ENCODE data around the gene PRICKLE2. TPM values are rescaled to one million over a fixed set of nuclear protein-coding genes. Genes with fewer than 3 reads are reported as not detected.
A peak's percentile ranks its signal among the peaks of the same experiment; 100 is the strongest.

PRICKLE2 gene
- total RNA-seq, 1 donor from 2014 or later, result 84.4 TPM

- DNase-seq (ENCODE audit: low read depth) (no peak), FAIRE-seq (no peak)
- H3K4me3 ChIP-seq (ENCODE audit: insufficient read depth, low read depth, low read length), result peak overlapping the region; percentile 70
- peaks cover 50% of the 10 kb centered on the region for H3K4me1 ChIP-seq (ENCODE audit: insufficient read depth, low read length)
- TF ChIP-seq CTCF (IDR thresholded peaks at IDR 0.05; ENCODE audit: insufficient read depth, low read depth, low read length), result no peak
- TF ChIP-seq EZH2 (IDR thresholded peaks at IDR 0.05; ENCODE audit: insufficient read depth, low read length), result no peak
- no peaks in the 10 kb centered on the region for H3K36me3 ChIP-seq (ENCODE audit: insufficient read depth, low read length)
- peak overlapping the region; percentile 74 for H3K4me3 Mint-ChIP-seq (ENCODE audit: unreplicated experiment)
- no peak overlapping the region for H2AFZ ChIP-seq (ENCODE audit: low read depth, low read length)
- peaks cover 12% of the 10 kb centered on the region for H3K36me3 Mint-ChIP-seq (ENCODE audit: low read depth, unreplicated experiment)
- no peak overlapping the region for H3K27ac ChIP-seq (ENCODE audit: low read depth, low read length)
- peaks cover 22% of the 10 kb centered on the region for H4K20me1 ChIP-seq (ENCODE audit: insufficient read depth, low read length)
- no peaks in the 10 kb centered on the region for H3K27me3 ChIP-seq (ENCODE audit: insufficient read depth, low read length)
- H3K9me3 Mint-ChIP-seq (ENCODE audit: unreplicated experiment), result no peaks in the 10 kb centered on the region
- no peaks in the 10 kb centered on the region for H3K27me3 Mint-ChIP-seq (ENCODE audit: low read depth, unreplicated experiment)
- peak overlapping the region; percentile 93 for H3K4me2 ChIP-seq (ENCODE audit: low read length)
- peak overlapping the region; percentile 16 for H3K27ac Mint-ChIP-seq (ENCODE audit: unreplicated experiment)
- H3K9ac ChIP-seq (ENCODE audit: low read length), result peak overlapping the region; percentile 96
- peaks cover 100% of the 10 kb centered on the region for H3K79me2 ChIP-seq (ENCODE audit: insufficient read depth, low read length)
- H3K9me3 ChIP-seq (ENCODE audit: insufficient read depth, low read depth, low read length), result no peaks in the 10 kb centered on the region
- peaks cover 80% of the 10 kb centered on the region for H3K4me1 Mint-ChIP-seq (ENCODE audit: low read depth, unreplicated experiment)
These were observed 2.7 kb downstream of the PRICKLE2 start for GRCh38 chr3:64222501-64223111.

- no peaks in the 10 kb centered on the region for H3K9me3 Mint-ChIP-seq (ENCODE audit: unreplicated experiment)
- H3K4me1 Mint-ChIP-seq (ENCODE audit: low read depth, unreplicated experiment), result peaks cover 78% of the 10 kb centered on the region
- H3K36me3 Mint-ChIP-seq (ENCODE audit: low read depth, unreplicated experiment), result peaks cover 9% of the 10 kb centered on the region
- Histone ChIP-seq H3K4me2 (ENCODE audit: low read length) (peak overlapping the region; percentile 93), H3K79me2 (ENCODE audit: insufficient read depth, low read length) (peaks cover 100% of the 10 kb centered on the region), H3K27ac (ENCODE audit: low read depth, low read length) (peak overlapping the region; percentile 52), H3K9me3 (ENCODE audit: insufficient read depth, low read depth, low read length) (no peaks in the 10 kb centered on the region), H3K9ac (ENCODE audit: low read length) (peak overlapping the region; percentile 96), H4K20me1 (ENCODE audit: insufficient read depth, low read length) (peaks cover 29% of the 10 kb centered on the region), H3K36me3 (ENCODE audit: insufficient read depth, low read length) (no peaks in the 10 kb centered on the region), H3K4me1 (ENCODE audit: insufficient read depth, low read length) (peaks cover 55% of the 10 kb centered on the region), H3K27me3 (ENCODE audit: insufficient read depth, low read length) (no peaks in the 10 kb centered on the region), H3K4me3 (ENCODE audit: insufficient read depth, low read depth, low read length) (no peak overlapping the region), H2AFZ (ENCODE audit: low read depth, low read length) (no peak overlapping the region)
- peak overlapping the region; percentile 16 for H3K27ac Mint-ChIP-seq (ENCODE audit: unreplicated experiment)
- TF ChIP-seq EZH2 (IDR thresholded peaks at IDR 0.05; ENCODE audit: insufficient read depth, low read length) (no peak), CTCF (IDR thresholded peaks at IDR 0.05; ENCODE audit: insufficient read depth, low read depth, low read length) (peak; percentile 15)
- DNase-seq (ENCODE audit: low read depth) (no peak), FAIRE-seq (peak; percentile 32)
- H3K27me3 Mint-ChIP-seq (ENCODE audit: low read depth, unreplicated experiment), result no peaks in the 10 kb centered on the region
- H3K4me3 Mint-ChIP-seq (ENCODE audit: unreplicated experiment), result peak overlapping the region; percentile 70
These were observed 3.6 kb downstream of the PRICKLE2 start for GRCh38 chr3:64221571-64222257.
